Measurements from ENCODE around the gene PRKCE. TPM values are rescaled to one million over a fixed set of nuclear protein-coding genes. Genes with fewer than 3 reads are reported as not detected.

The PRKCE gene
- total RNA-seq, 1 donor from 2014 or later = 2.4 TPM

DNA sequence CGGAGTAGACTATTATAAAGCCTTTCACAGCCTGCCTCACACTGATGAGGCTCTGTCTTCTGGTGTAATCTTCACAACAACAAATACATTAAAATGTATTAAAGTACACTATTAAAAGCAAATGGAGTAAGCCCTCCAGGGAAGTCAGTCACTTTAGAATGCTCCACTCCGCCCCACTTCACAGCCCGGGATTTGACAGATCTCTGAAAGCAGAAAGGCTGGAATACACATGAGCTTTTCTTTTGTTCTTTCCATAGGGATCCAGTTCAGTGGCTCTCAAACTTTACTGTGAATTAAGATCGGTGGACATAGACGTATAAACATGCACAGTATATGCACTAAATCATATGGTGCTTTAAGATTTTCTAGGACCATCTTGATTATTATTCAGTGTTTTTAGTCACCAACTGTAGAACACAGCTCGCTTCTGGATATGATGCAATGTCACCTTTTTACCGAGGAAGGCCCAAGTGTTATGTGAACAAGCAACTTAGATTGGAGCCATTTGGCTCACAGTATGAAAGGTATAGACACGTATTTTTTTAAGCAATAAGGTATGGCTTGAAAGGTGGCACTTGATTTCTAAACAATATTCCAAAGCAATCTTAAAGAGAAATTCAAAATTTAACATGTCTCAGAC lies 151.1 kb downstream of the PRKCE start:
- no peak for DNase-seq (ENCODE audit: low read depth)

DNA sequence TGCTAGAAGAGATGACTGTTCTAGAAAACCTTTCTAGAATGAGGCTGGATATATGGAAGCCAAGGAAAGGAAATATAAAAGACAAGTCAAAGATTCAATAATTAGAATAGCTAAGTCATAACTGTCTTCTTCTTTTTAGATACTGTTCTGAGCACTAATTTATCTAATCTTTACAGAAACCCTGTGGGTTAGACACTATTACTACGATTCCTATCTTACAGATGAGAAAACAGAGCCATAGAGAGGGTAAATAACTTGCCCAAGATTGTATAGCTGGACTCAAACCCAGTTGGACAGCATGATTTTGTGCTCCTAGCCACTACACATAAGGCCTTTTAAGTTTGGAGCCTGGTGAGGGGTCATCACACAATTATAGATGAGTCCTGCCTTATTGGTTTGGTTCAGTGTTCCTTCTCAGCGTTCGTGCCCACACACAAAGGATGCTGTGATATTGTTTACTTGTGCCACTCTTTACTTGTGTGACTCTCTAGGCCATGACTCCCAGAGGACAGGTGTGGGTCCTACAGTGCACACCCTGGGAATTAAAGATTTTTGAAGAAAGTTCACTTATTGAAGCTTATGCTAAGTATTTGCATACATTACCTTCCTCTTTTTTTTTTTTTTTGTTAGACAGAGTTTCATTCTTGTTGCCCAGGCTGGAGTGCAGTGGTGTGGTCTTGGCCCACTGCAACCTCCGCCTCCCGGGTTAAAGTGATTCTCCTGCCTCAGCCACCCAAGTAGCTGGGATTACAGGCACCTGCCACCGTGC lies 153.7 kb downstream of the PRKCE start:
- DNase-seq (ENCODE audit: low read depth) = no peak

GRCh38 chr2:45806563-45807358 lies 155.3 kb downstream of the PRKCE start:
- no peak for DNase-seq (ENCODE audit: low read depth)

GRCh38 chr2:45808294-45808800 lies 156.9 kb downstream of the PRKCE start:
- DNase-seq (ENCODE audit: low read depth) = no peak

GRCh38 chr2:45809205-45809604 lies 157.7 kb downstream of the PRKCE start:
- DNase-seq (ENCODE audit: low read depth) = no peak

DNA sequence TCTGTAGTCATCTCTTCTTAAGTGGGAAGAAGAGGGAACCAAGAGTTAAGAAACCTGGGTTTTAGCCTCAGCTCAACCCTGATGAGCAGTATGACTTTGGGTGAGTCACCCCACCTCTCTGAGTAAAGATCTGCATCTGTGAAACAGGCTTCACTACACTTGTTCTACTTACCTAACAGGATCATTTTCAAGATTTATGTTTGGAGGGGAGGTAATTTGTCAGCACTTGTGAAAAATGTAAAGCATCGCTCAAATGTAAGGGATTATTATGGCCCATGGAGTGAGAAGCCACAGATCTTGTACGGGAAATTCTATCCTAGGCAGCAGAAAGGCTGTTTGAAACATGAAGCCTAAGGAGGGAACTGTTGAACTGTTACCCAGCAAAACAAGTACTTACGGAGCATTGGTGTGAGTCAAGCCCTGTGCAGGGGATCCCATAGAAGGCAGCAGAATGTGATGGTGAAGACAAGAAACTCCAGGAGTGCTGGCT lies 160.6 kb downstream of the PRKCE start:
- DNase-seq (ENCODE audit: low read depth) = no peak

GRCh38 chr2:45813003-45813941 lies 161.8 kb downstream of the PRKCE start:
- DNase-seq (ENCODE audit: low read depth) = no peak

DNA sequence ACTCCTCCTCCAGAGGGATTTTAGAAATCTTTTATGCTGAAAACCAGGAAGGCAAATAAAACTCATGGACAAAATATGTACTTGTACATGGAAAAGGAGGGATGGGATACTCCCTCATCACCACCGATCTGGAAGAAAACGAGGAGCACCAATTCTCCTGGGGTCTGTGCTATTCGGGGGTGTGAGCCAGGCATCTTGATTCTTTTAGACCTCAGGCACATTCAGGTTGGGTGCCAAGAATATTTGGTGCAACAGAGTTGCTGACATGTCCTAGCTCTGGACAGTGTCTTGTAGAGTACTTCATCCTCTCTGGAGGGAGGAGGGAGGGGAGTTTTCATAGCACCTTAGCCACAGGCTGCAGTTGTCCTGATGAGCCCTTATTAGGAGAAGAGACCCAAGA lies 163.0 kb downstream of the PRKCE start:
- no peak for DNase-seq (ENCODE audit: low read depth)

DNA sequence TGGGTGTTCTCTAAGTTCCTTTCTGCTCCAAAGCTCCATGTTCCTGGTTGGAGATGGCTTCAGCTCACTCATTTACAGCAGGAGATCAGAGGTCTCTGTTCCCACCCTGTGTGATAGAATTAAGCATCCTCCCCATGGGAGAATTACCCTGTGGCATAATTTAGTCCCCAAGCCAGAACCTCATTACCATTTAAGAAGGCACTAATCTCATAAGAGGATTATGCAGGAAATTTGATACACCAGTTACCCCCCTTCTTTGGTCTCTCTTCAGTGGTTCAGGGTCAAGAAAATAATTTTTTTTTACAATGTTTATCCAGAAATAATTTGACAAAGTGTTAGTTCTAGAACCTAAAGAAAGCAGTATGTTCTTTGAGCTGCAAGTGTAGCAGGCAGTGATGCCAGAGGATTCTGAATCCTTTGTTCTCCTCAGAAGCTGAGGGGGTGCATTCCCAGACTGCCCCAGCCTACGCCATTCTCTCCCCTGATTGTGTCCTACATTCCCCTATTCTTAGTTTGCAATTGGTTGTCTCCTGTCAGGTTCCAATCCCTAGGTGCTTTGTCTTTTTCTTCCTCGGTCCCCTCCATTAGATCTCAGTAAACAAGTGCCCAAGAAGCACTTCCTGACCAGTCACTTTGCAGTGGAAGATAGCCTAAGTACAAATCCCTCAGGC lies 163.6 kb downstream of the PRKCE start:
- DNase-seq (ENCODE audit: low read depth) = no peak

DNA sequence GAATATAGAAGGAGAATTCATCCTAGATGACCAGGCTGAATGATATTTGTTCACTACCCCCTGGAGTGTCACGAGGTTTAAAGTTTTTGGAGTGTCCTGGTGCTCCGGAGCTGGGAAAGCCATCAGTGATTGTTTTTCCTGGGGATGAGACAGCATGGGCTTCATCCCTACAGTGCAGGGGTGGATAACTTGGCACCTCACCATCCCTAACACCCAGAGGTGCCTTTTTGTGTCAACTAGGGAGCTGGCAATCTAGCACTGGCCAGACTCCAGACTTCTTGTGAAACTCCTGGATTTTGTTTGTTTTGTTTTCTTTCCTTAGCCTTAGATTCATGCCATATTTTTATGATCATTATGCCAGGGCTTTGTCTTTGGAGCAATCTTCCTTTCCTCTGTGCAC lies 164.8 kb downstream of the PRKCE start:
- DNase-seq (ENCODE audit: low read depth) = peak; percentile 31

DNA sequence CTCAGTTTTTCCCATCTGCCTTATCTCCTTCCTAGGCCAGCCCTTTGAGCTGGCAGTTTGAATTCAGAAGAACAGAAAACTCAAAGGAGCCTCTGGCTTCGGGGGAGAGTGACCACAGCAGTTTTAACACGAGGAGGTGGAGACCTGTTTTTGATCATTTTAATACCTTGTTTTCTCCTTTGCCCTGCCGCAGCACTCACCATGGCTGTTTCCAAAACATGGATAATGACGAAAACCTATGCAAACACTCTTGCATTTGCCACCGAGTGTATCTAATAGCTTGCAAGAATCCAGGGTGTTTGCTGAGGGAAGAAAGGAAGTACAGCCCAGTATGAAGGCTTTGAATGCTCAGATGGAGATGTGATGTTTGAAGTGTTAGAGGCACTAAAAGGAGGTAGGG lies 167.1 kb downstream of the PRKCE start:
- DNase-seq (ENCODE audit: low read depth) = no peak

DNA sequence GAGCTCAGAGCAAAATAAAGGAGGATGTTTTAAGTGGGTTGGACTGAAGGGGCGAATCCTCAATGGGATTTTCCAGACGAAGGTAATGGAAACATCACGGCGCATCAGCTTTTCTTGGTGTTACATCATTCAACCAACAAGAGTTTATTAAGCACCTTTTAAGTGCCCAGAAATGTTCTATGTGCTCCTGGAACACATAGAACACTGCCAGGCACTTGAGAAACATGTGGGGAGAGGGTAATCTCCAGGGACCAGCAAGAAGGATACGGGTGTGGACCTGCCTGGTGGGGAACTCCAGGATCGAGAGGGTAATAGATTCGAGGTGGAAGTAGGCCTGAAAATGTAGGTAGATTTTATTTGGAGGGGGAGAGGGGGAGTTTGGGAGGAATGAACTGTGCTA lies 168.6 kb downstream of the PRKCE start:
- no peak for DNase-seq (ENCODE audit: low read depth)

DNA sequence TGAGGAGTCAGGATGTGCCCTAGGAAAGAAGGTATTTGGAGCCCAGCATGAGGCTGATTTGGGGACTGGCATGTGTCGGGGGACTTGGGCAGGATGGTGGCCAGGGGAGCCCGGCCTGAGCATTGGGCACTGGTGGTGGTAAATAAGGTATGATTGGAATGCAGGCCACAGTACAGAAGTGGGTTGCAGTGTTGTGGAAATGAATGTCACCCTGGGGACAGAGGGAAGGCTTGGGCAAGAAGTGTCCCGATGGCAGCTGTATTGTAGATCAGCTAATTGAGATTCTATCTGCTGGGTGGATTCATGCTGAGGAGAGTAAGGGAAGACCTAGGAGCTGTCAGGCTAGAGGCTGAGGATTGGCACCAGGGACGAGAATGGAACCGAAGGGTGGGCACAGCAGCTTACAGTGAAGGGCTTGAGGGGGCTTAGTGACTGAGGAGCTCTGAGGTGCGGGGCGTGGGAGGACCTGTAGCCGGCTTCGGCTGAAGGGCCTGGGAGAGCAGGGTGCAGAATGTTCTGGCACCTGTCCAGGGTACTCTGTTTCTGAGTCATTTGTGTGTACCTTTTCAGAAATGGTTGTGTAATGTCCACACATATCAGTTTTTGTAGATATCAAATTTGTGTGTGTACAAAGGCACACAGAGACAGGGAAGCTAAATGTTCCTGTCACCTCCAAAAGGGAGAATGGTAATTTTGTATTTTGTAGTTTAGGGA lies 170.2 kb downstream of the PRKCE start:
- DNase-seq (ENCODE audit: low read depth) = peak; percentile 84

GRCh38 chr2:45822272-45822630 lies 170.8 kb downstream of the PRKCE start:
- DNase-seq (ENCODE audit: low read depth) = peak; percentile 67

- DNase-seq (ENCODE audit: low read depth) = peak; percentile 62
Measured at GRCh38 chr2:45823723-45824206, 172.3 kb downstream of the PRKCE start.

- no peak for DNase-seq (ENCODE audit: low read depth)
Measured at GRCh38 chr2:45825001-45825651, 173.7 kb downstream of the PRKCE start.

DNA sequence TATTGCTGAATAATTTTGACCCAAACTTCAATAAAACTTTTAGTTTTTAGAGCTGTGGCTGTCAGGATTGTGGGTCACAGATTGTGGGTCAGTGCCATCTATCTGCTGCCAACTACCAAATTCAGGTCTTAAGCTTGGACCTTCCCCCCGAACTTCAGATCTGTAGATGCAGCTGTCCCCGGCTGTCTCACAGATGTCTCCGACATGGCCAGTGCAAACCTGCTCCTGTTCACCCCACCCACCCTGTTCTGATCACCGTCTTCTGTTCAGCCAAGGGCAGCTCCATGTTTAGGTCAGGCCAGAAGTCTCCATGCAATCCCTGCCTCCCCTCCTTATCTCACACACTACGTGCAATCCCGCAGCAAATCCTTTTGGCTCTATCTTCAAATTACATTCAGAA lies 175.0 kb downstream of the PRKCE start:
- peak; percentile 51 for DNase-seq (ENCODE audit: low read depth)

GRCh38 chr2:45826884-45827635 lies 175.6 kb downstream of the PRKCE start:
- DNase-seq (ENCODE audit: low read depth) = peak; percentile 92
